Stimulated activated CD8-positive, alpha-beta memory T cell treated with anti-CD3 and anti-CD28 coated beads, Interleukin-7, amount 100 ng/mL, for 4 hours (primary cell): Measurements from ENCODE around the gene RADIL.
"Not testable (repeated sequence)": the region's sequence is repeated elsewhere in the genome, so short reads cannot be mapped to it uniquely, and the experiment has no call there.

Experiments
- DNase-seq, 2 donors: peaks; one replicate each; pipeline ENCODE4 v3.0.0-alpha.2; 2020; ENCODE audit warnings: low read depth in 2 of 2

RADIL gene

GRCh38 chr7:4883372-4884144 is at the start of gene RADIL:
TSS of gene RADIL (minus strand) at chr7:4883716. CDS start at chr7:4878139, 5,577 bp downstream.
- peak; percentile 71 to 75 for DNase-seq

- no peak for DNase-seq
Observed at GRCh38 chr7:4931943-4932342, 48.4 kb upstream of the RADIL start.

GRCh38 chr7:4929005-4929404 is 45.5 kb upstream of the RADIL start:
- no peak for DNase-seq

GRCh38 chr7:4928445-4928844 is 44.9 kb upstream of the RADIL start:
- DNase-seq: no peak

- no peak for DNase-seq
Observed at GRCh38 chr7:4919969-4920766, 36.7 kb upstream of the RADIL start.

- no peak for DNase-seq
Observed at GRCh38 chr7:4916113-4916512, 32.6 kb upstream of the RADIL start.

GRCh38 chr7:4911111-4911828 is 27.8 kb upstream of the RADIL start:
- no peak for DNase-seq

GRCh38 chr7:4906682-4907081 is 23.2 kb upstream of the RADIL start:
- DNase-seq: no peak

GRCh38 chr7:4905171-4905570 is 21.7 kb upstream of the RADIL start:
- DNase-seq: no peak

- DNase-seq: no peak
Observed at GRCh38 chr7:4904346-4904745, 20.8 kb upstream of the RADIL start.

- DNase-seq: no peak
Observed at GRCh38 chr7:4895766-4896165, 12.2 kb upstream of the RADIL start.

GRCh38 chr7:4894482-4894881 is 11.0 kb upstream of the RADIL start:
- no peak for DNase-seq

GRCh38 chr7:4893929-4894475 is 10.5 kb upstream of the RADIL start:
- DNase-seq: no peak

- DNase-seq: not testable (repeated sequence)
Observed at GRCh38 chr7:4893188-4893587, 9.7 kb upstream of the RADIL start.

GRCh38 chr7:4891522-4891921 is 8.0 kb upstream of the RADIL start:
- not testable (repeated sequence) for DNase-seq

- DNase-seq: no peak
Observed at GRCh38 chr7:4889682-4890081, 6.2 kb upstream of the RADIL start.

GRCh38 chr7:4888161-4888560 is 4.6 kb upstream of the RADIL start:
- DNase-seq: no peak

- DNase-seq: no peak
Observed at GRCh38 chr7:4886671-4887070, 3.2 kb upstream of the RADIL start.

- DNase-seq: no peak
Observed at GRCh38 chr7:4885317-4885807, 1.8 kb upstream of the RADIL start.

- DNase-seq: no peak
Observed at GRCh38 chr7:4884164-4884563, 648 bp upstream of the RADIL start.

GRCh38 chr7:4883033-4883371 is 514 bp downstream of the RADIL start:
- no peak for DNase-seq
